Endothelial cell of umbilical vein (primary cell): ENCODE data around the gene ADAMTS12. TPM values are rescaled to one million over a fixed set of nuclear protein-coding genes. Genes with fewer than 3 reads are reported as not detected.

Experiments
- BruUV-seq: library from RNA; stranded (reverse); fragments of 400-500 nt; replicated peaks from 2 replicates; lab custom pipeline; 2021; lab: Mats Ljungman, UMichigan
- CTCF ChIA-PET: fragments of 300-600, 350-600 bp; sonication (Branson Sonifier 250); formaldehyde crosslinking; loops from one replicate; lab custom pipeline; 2021; ENCODE audit warnings: antibody characterized with exemption, inconsistent platforms; lab: Charles Lee
- POLR2A ChIA-PET: fragments of 300-600, 350-600 bp; sonication (Branson Sonifier 250); formaldehyde crosslinking; loops from one replicate; lab custom pipeline; 2021; ENCODE audit warnings: antibody characterized with exemption, inconsistent platforms; lab: Charles Lee
- DNase-seq: peaks from one replicate; pipeline ENCODE4 v3.0.0-alpha.2; 2011; ENCODE audit warnings: low read depth, low spot score
- FAIRE-seq: peaks from 2 replicates; lab custom pipeline; 2011; peaks lifted over from hg19 to GRCh38; lab: Jason Lieb, UNC
- H2AFZ ChIP-seq: 2 replicates; pipeline ENCODE4 v1.6.0; 2012; ENCODE audit warnings: low read depth, low read length, control low read depth, inconsistent platforms
- H3K27ac ChIP-seq: 2 replicates; pipeline ENCODE4 v1.5.1; 2011; ENCODE audit warnings: low read depth, mild to moderate bottlenecking, control low read depth, low read length, moderate library complexity; ENCODE audit not compliant: insufficient read depth
- H3K27me3 ChIP-seq, 2 experiments: 2 replicates each; pipeline versions ENCODE4 v1.6.0 to v1.6.1; 2011; ENCODE audit warnings: low read length in 2 of 2, mixed read lengths in 1 of 2; ENCODE audit not compliant: control insufficient read depth in 2 of 2, insufficient read depth in 2 of 2
- H3K36me3 ChIP-seq, 2 experiments: 2 replicates in 1 of 2; 3 replicates in 1 of 2; pipeline ENCODE4 v1.5.1; 2011; ENCODE audit warnings: low read length in 2 of 2, mild to moderate bottlenecking in 1 of 2, moderate library complexity in 1 of 2; ENCODE audit not compliant: control insufficient read depth in 2 of 2, insufficient read depth in 2 of 2; ENCODE audit errors: extremely low read depth in 1 of 2
- H3K4me1 ChIP-seq: 3 replicates; pipeline ENCODE4 v1.5.1; 2011; ENCODE audit warnings: mild to moderate bottlenecking, low read length; ENCODE audit not compliant: control insufficient read depth, insufficient read depth; ENCODE audit errors: extremely low read depth
- H3K4me2 ChIP-seq: 2 replicates; pipeline ENCODE4 v1.6.1; 2011; ENCODE audit warnings: low read length, control low read depth, mixed read lengths; ENCODE audit not compliant: insufficient read depth
- H3K4me3 ChIP-seq, 3 experiments: fragments of 200-600 bp in 1 of 3; sonication (generic), shearing (Covaris generic) in 1 of 3; replicated peaks in 1 of 3; 2 replicates each; pipeline ENCODE4 v1.5.1; 2011 to 2016; ENCODE audit warnings: control low read depth in 3 of 3, low read length in 3 of 3, mild to moderate bottlenecking in 2 of 3, inconsistent platforms in 1 of 3, low read depth in 1 of 3, moderate library complexity in 1 of 3; ENCODE audit not compliant: insufficient read depth in 1 of 3
- H3K79me2 ChIP-seq: 2 replicates; pipeline ENCODE4 v1.6.0; 2012; ENCODE audit warnings: low read length, inconsistent platforms; ENCODE audit not compliant: control insufficient read depth, insufficient read depth
- H3K9ac ChIP-seq: replicated peaks from 2 replicates; pipeline ENCODE3; 2011; ENCODE audit warnings: low read length, control low read depth; ENCODE audit not compliant: insufficient read depth; ENCODE audit errors: extremely low read depth
- H3K9me1 ChIP-seq: replicated peaks from 3 replicates; pipeline ENCODE4 v1.6.0; 2011; ENCODE audit warnings: mild to moderate bottlenecking, low read length; ENCODE audit not compliant: control insufficient read depth, insufficient read depth; ENCODE audit errors: extremely low read depth
- H3K9me3 ChIP-seq: replicated peaks from 2 replicates; pipeline ENCODE4 v1.5.1; 2012; ENCODE audit warnings: low read length, inconsistent platforms; ENCODE audit not compliant: control insufficient read depth, insufficient read depth
- H4K20me1 ChIP-seq: replicated peaks from 2 replicates; pipeline ENCODE3; 2011; ENCODE audit warnings: mild to moderate bottlenecking, low read length; ENCODE audit not compliant: control insufficient read depth, insufficient read depth; ENCODE audit errors: extremely low read depth
- EZH2 ChIP-seq: IDR thresholded peaks from 2 replicates; pipeline ENCODE4 v1.6.1; 2012; ENCODE audit warnings: borderline replicate concordance, low read depth, mild to moderate bottlenecking, moderate library complexity, low read length, inconsistent platforms; ENCODE audit not compliant: severe bottlenecking
- FOS ChIP-seq: IDR thresholded peaks from 2 replicates; pipeline ENCODE4 v1.6.1; 2011; ENCODE audit warnings: mild to moderate bottlenecking, low read length, moderate library complexity, borderline replicate concordance; ENCODE audit not compliant: insufficient read depth
- GATA2 ChIP-seq: IDR thresholded peaks from 2 replicates; pipeline ENCODE4 v1.7.0; 2011; ENCODE audit warnings: low read depth, mild to moderate bottlenecking, moderate library complexity, mixed read lengths, low read length; ENCODE audit not compliant: insufficient read length, insufficient read depth
- JUN ChIP-seq: IDR thresholded peaks from 2 replicates; pipeline ENCODE4 v1.6.1; 2011; ENCODE audit warnings: borderline replicate concordance, low read depth; ENCODE audit not compliant: insufficient read length, insufficient read depth
- MYC ChIP-seq: IDR thresholded peaks from one replicate; pipeline ENCODE4 v1.6.1; 2011; ENCODE audit warnings: mild to moderate bottlenecking, low read depth, low read length
- POLR2A ChIP-seq: IDR thresholded peaks from 2 replicates; pipeline ENCODE4 v1.6.1; 2012; ENCODE audit warnings: low read depth, mild to moderate bottlenecking, control low read depth, low read length
- POLR2AphosphoS5 ChIP-seq: IDR thresholded peaks from 2 replicates; pipeline ENCODE4 v1.6.1; 2012; ENCODE audit warnings: low read depth, mild to moderate bottlenecking, control low read depth, low read length, moderate library complexity; ENCODE audit not compliant: insufficient read depth
- dilution Hi-C: fragments of 300-500 bp; cut with MboI; formaldehyde crosslinking; loops from one replicate; pipeline ENCODE4 v1.15.0; 2019; ENCODE audit warnings: low sequenced_read_pairs; ENCODE audit not compliant: extremely low pct_ligation_motif_present
- intact Hi-C: fragments of 100-400 bp; cut with micrococcal nuclease; formaldehyde crosslinking; loops from one replicate; pipeline ENCODE4 v1.10.0; 2022
- polyA plus RNA-seq, 4 experiments: library from polyadenylated mRNA; depleted of rRNA in 3 of 4; stranded (reverse) in 3 of 4; unstranded in 1 of 4; fragments of >200 nt; gene quantifications; 2 replicates each; pipeline versions ENCODE4 v1.2.1 to v1.2.3, GENCODE V29; 2011 to 2012; ENCODE audit warnings: missing spikeins in 1 of 4
- total RNA-seq: library from RNA; stranded (reverse); gene quantifications from 2 replicates; pipeline ENCODE4 v1.2.3, GENCODE V29; 2021
- TF ChIP-seq, protein P1 (sequence below), 2 donors: IDR thresholded peaks; 1 replicate in 1 of 2; 2 replicates in 1 of 2; pipeline ENCODE4 v1.5.1; 2011; ENCODE audit warnings: low read length in 2 of 2, mild to moderate bottlenecking in 2 of 2, moderate library complexity in 2 of 2, control low read depth in 1 of 2, inconsistent platforms in 1 of 2, low read depth in 1 of 2; ENCODE audit not compliant: insufficient read depth in 1 of 2; ENCODE audit errors: extremely low read depth in 1 of 2
- TF ChIP-seq, protein P2 (sequence below): IDR thresholded peaks from 2 replicates; pipeline ENCODE4 v1.6.1; 2011; ENCODE audit not compliant: insufficient read depth, insufficient read length

The ADAMTS12 gene
- total and polyA plus RNA-seq, 2 donors (not counting 3 experiments of a cell fraction or from before 2014, with no cell fraction given): 0.88 TPM; not detected in 1

DNA sequence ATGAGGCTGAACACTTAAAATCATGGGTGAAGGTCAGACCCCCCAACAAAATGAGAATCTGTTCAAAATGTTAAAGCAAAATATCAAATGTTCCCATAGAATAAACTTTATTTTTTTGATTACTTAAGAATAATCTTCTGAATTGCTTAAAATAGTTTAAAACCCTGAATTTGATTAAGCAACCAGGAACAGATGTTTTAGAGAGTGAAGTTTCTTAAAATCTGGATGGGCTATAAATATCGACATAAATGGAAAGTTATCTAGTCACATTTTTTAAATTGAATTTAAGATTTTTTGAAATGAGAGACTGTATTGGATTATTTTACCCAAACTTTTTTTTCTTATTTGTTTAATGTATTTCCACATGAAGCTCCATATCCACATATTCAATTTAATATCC, 98.5 kb downstream of the ADAMTS12 start:
- intact Hi-C loops (no loop called here), dilution Hi-C loops (no loop called here)
- Histone ChIP-seq H3K9me3 (no peaks in the 10 kb centered on the region), H3K4me2 (no peak overlapping the region), H3K27me3 (no peaks in the 10 kb centered on the region), H3K4me1 (peaks cover 7% of the 10 kb centered on the region), H3K9me1 (no peaks in the 10 kb centered on the region), H3K4me3 (no peak overlapping the region), H2AFZ (no peak overlapping the region), H3K79me2 (no peaks in the 10 kb centered on the region), H3K9ac (no peak overlapping the region), H3K27ac (no peak overlapping the region), H4K20me1 (no peaks in the 10 kb centered on the region), H3K36me3 (no peaks in the 10 kb centered on the region)
- no peak for FAIRE-seq
- TF ChIP-seq MYC (no peak), POLR2AphosphoS5 (no peak), EZH2 (no peak), POLR2A (no peak), FOS (no peak), GATA2 (no peak), JUN (no peak)
- TF ChIP-seq, protein P1, sequence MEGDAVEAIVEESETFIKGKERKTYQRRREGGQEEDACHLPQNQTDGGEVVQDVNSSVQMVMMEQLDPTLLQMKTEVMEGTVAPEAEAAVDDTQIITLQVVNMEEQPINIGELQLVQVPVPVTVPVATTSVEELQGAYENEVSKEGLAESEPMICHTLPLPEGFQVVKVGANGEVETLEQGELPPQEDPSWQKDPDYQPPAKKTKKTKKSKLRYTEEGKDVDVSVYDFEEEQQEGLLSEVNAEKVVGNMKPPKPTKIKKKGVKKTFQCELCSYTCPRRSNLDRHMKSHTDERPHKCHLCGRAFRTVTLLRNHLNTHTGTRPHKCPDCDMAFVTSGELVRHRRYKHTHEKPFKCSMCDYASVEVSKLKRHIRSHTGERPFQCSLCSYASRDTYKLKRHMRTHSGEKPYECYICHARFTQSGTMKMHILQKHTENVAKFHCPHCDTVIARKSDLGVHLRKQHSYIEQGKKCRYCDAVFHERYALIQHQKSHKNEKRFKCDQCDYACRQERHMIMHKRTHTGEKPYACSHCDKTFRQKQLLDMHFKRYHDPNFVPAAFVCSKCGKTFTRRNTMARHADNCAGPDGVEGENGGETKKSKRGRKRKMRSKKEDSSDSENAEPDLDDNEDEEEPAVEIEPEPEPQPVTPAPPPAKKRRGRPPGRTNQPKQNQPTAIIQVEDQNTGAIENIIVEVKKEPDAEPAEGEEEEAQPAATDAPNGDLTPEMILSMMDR (IDR thresholded peaks at IDR 0.05; ENCODE audit: extremely low read depth in 1 of 2, insufficient read depth in 1 of 2, low read depth in 1 of 2, low read length in 2 of 2): no peak
- TF ChIP-seq, protein P2, sequence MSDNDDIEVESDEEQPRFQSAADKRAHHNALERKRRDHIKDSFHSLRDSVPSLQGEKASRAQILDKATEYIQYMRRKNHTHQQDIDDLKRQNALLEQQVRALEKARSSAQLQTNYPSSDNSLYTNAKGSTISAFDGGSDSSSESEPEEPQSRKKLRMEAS: no peak
- DNase-seq: no peak
- POLR2A ChIA-PET: no interaction called here
- BruUV-seq: no TSS peak
- CTCF ChIA-PET: no interaction called here
